ENCODE data around the gene ZBTB7C.

Gene ZBTB7C

DNA sequence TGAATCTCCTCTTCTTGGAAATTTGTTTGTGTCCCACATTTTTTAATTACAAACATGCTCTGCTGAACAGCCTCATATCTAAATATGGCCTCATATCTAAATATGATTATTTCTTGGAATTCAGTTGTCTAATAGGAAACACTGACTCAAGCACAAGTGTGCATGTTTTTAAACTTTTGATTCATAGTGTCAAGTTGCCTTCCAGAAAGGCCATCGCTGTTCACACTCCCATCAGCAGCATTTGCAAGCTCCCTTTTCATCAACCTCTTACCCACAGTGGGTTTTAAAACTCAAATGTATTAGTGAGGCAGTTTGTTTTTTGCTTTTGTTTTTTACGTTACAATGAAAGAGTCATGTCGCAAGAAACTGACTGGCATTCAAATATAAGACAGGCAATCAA is 413.5 kb downstream of the ZBTB7C start:
- Histone ChIP-seq H3K36me3 (ENCODE audit: control insufficient read depth in 2 of 2, insufficient read depth in 1 of 2, low read length in 2 of 2) (no peaks in the 10 kb centered on the region), H3K9me3 (ENCODE audit: control insufficient read depth, insufficient read depth, low read depth, low read length) (no peaks in the 10 kb centered on the region), H3K4me3 (ENCODE audit: low read depth, low read length) (no peak overlapping the region), H3K4me1 (ENCODE audit: control insufficient read depth, insufficient read depth, low read length) (no peaks in the 10 kb centered on the region), H3K27ac (ENCODE audit: extremely low read depth, low read depth, low read length) (no peak overlapping the region)
- ChIA-PET POLR2A (no interaction called here), CTCF (interaction anchor here (0.7 to 4.9 kb wide), 5 partner anchors 8 to 223 kb away, joined by 3 to 37 read pairs (median 7); no protein-coding TSS in a partner anchor)
- TF ChIP-seq ZBTB10 (tag by site-specific recombination; IDR thresholded peaks at IDR 0.05) (no peak), WT1 (tag by site-specific recombination; IDR thresholded peaks at IDR 0.05) (no peak), ZNF423 (tag by site-specific recombination; IDR thresholded peaks at IDR 0.05) (no peak), ZIC2 (tag by site-specific recombination; IDR thresholded peaks at IDR 0.05) (no peak), ZNF629 (tag by site-specific recombination; IDR thresholded peaks at IDR 0.05) (no peak), GLIS2 (tag by site-specific recombination; IDR thresholded peaks at IDR 0.05) (no peak), ZNF221 (tag by site-specific recombination; IDR thresholded peaks at IDR 0.05; ENCODE audit: borderline replicate concordance) (no peak), ZNF670 (tag by site-specific recombination; IDR thresholded peaks at IDR 0.05; ENCODE audit: low read depth) (no peak), YY1 (tag by site-specific recombination; IDR thresholded peaks at IDR 0.05) (no peak), EGR2 (tag by site-specific recombination; IDR thresholded peaks at IDR 0.05; ENCODE audit: low read depth) (no peak), TCF7L2 (IDR thresholded peaks at IDR 0.05; ENCODE audit: borderline replicate concordance, low read depth, low read length) (no peak)
- TF ChIP-seq, protein P1, sequence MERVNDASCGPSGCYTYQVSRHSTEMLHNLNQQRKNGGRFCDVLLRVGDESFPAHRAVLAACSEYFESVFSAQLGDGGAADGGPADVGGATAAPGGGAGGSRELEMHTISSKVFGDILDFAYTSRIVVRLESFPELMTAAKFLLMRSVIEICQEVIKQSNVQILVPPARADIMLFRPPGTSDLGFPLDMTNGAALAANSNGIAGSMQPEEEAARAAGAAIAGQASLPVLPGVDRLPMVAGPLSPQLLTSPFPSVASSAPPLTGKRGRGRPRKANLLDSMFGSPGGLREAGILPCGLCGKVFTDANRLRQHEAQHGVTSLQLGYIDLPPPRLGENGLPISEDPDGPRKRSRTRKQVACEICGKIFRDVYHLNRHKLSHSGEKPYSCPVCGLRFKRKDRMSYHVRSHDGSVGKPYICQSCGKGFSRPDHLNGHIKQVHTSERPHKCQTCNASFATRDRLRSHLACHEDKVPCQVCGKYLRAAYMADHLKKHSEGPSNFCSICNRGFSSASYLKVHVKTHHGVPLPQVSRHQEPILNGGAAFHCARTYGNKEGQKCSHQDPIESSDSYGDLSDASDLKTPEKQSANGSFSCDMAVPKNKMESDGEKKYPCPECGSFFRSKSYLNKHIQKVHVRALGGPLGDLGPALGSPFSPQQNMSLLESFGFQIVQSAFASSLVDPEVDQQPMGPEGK (tag by site-specific recombination; IDR thresholded peaks at IDR 0.05): no peak
- TF ChIP-seq, protein P2, sequence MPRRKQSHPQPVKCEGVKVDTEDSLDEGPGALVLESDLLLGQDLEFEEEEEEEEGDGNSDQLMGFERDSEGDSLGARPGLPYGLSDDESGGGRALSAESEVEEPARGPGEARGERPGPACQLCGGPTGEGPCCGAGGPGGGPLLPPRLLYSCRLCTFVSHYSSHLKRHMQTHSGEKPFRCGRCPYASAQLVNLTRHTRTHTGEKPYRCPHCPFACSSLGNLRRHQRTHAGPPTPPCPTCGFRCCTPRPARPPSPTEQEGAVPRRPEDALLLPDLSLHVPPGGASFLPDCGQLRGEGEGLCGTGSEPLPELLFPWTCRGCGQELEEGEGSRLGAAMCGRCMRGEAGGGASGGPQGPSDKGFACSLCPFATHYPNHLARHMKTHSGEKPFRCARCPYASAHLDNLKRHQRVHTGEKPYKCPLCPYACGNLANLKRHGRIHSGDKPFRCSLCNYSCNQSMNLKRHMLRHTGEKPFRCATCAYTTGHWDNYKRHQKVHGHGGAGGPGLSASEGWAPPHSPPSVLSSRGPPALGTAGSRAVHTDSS (tag by site-specific recombination; IDR thresholded peaks at IDR 0.05): no peak
- TF ChIP-seq, protein P3, sequence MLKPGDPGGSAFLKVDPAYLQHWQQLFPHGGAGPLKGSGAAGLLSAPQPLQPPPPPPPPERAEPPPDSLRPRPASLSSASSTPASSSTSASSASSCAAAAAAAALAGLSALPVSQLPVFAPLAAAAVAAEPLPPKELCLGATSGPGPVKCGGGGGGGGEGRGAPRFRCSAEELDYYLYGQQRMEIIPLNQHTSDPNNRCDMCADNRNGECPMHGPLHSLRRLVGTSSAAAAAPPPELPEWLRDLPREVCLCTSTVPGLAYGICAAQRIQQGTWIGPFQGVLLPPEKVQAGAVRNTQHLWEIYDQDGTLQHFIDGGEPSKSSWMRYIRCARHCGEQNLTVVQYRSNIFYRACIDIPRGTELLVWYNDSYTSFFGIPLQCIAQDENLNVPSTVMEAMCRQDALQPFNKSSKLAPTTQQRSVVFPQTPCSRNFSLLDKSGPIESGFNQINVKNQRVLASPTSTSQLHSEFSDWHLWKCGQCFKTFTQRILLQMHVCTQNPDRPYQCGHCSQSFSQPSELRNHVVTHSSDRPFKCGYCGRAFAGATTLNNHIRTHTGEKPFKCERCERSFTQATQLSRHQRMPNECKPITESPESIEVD (tag by site-specific recombination; IDR thresholded peaks at IDR 0.05): no peak

DNA sequence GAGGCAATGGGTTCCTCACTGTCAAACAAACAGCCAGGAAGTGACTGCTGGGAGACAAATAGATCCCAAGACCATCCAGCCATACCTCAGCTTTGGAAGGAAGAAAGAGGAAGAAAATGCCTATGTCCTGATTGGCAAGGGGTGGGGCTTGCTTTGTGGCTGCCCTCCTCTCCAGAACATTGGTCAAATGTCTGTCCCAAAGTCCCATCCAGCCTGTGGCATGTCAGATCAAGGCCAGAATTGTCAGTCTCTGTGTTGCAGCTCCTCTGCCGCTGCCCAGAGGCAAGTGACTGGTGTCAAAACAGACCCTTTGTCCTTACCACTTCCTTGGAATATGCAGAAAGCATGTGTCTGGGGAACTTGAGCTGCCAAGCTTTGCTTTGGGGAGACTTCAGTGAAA is 415.8 kb downstream of the ZBTB7C start:
- H3K36me3 ChIP-seq (ENCODE audit: control insufficient read depth in 2 of 2, insufficient read depth in 1 of 2, low read length in 2 of 2): no peaks in the 10 kb centered on the region
- H3K27ac ChIP-seq (ENCODE audit: extremely low read depth, low read depth, low read length): no peak overlapping the region
- H3K9me3 ChIP-seq (ENCODE audit: control insufficient read depth, insufficient read depth, low read depth, low read length): no peaks in the 10 kb centered on the region
- no peak overlapping the region for H3K4me3 ChIP-seq (ENCODE audit: low read depth, low read length)
- POLR2A ChIA-PET: no interaction called here
- TF ChIP-seq GLI4 (tag by site-specific recombination; IDR thresholded peaks at IDR 0.05): no peak
- no peak for TF ChIP-seq ZNF548 (tag by site-specific recombination; IDR thresholded peaks at IDR 0.05)
- CTCF ChIA-PET: interaction anchor here (1.4 kb wide), 1 partner anchor 14 kb away, joined by 6 read pairs; no protein-coding TSS in a partner anchor
- H3K4me1 ChIP-seq (ENCODE audit: control insufficient read depth, insufficient read depth, low read length): no peaks in the 10 kb centered on the region
